HG02938 (cell line): ENCODE measurements around the gene MAGEA9B.
"Not testable (repeated sequence)": the region's sequence is repeated elsewhere in the genome, so short reads cannot be mapped to it uniquely, and the experiment has no call there.

Experiments used
- ATAC-seq: cut with Tn5 transposase; IDR thresholded peaks from one replicate; pipeline ENCODE4 v1.9.1; 2021; ENCODE audit warnings: mild to moderate bottlenecking, moderate library complexity; ENCODE audit not compliant: unreplicated experiment

The MAGEA9B gene

GRCh38 chrX:149539283-149540130 lies 47.8 kb downstream of the MAGEA9B start:
- ATAC-seq = peak; percentile 44

- ATAC-seq = not testable (repeated sequence)
These were observed 49.8 kb downstream of the MAGEA9B start for GRCh38 chrX:149537474-149537873.

- ATAC-seq = not testable (repeated sequence)
These were observed 52.2 kb downstream of the MAGEA9B start for GRCh38 chrX:149534926-149535602.

GRCh38 chrX:149533999-149534398 lies 53.3 kb downstream of the MAGEA9B start:
- ATAC-seq = not testable (repeated sequence)

- ATAC-seq = not testable (repeated sequence)
These were observed 54.4 kb downstream of the MAGEA9B start for GRCh38 chrX:149532868-149533267.
